ENCODE data around the gene PGLYRP4.

GRCh38 chr1:153344718-153345025 lies 4.0 kb downstream of the PGLYRP4 start:
- TF ChIP-seq POLR2A (IDR thresholded peaks at IDR 0.05) (no peak), POLR2AphosphoS5 (IDR thresholded peaks at IDR 0.05) (no peak)
- TF ChIP-seq, protein P1, sequence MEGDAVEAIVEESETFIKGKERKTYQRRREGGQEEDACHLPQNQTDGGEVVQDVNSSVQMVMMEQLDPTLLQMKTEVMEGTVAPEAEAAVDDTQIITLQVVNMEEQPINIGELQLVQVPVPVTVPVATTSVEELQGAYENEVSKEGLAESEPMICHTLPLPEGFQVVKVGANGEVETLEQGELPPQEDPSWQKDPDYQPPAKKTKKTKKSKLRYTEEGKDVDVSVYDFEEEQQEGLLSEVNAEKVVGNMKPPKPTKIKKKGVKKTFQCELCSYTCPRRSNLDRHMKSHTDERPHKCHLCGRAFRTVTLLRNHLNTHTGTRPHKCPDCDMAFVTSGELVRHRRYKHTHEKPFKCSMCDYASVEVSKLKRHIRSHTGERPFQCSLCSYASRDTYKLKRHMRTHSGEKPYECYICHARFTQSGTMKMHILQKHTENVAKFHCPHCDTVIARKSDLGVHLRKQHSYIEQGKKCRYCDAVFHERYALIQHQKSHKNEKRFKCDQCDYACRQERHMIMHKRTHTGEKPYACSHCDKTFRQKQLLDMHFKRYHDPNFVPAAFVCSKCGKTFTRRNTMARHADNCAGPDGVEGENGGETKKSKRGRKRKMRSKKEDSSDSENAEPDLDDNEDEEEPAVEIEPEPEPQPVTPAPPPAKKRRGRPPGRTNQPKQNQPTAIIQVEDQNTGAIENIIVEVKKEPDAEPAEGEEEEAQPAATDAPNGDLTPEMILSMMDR (IDR thresholded peaks at IDR 0.05): no peak
